Muscle of leg (tissue), 11 donors: ENCODE measurements around the gene CFAP410. TPM values are rescaled to one million over a fixed set of nuclear protein-coding genes. Genes with fewer than 3 reads are reported as not detected.

Experiments used
- DNase-seq: peaks from one replicate; pipeline ENCODE4 v3.0.0; 2013
- H3K27ac ChIP-seq: one replicate; pipeline ENCODE4 v1.5.1; 2013; ENCODE audit warnings: mild to moderate bottlenecking, low read length, control low read depth
- H3K27me3 ChIP-seq: one replicate; pipeline ENCODE4 v1.6.1; 2013; ENCODE audit warnings: low read length; ENCODE audit not compliant: control insufficient read depth, insufficient read depth
- H3K36me3 ChIP-seq: one replicate; pipeline ENCODE4 v1.6.1; 2013; ENCODE audit warnings: low read length; ENCODE audit not compliant: control insufficient read depth, insufficient read depth
- H3K4me1 ChIP-seq: one replicate; pipeline ENCODE4 v1.6.1; 2013; ENCODE audit warnings: low read length; ENCODE audit not compliant: control insufficient read depth, insufficient read depth
- H3K4me3 ChIP-seq: one replicate; pipeline ENCODE4 v1.5.1; 2013; ENCODE audit warnings: low read length, control low read depth
- H3K9me3 ChIP-seq: replicated peaks from 2 replicates; pipeline ENCODE4 v1.6.1; 2013; ENCODE audit warnings: low read depth, low read length; ENCODE audit not compliant: control insufficient read depth
- WGBS: methylation state at CpG from one replicate; pipeline ENCODE4 v1.1.5; 2013; ENCODE audit warnings: missing lambda C conversion rate; ENCODE audit not compliant: insufficient coverage; 5-methylcytosine and 5-hydroxymethylcytosine counted together
- polyA plus RNA-seq, 8 donors: library from polyadenylated mRNA; unstranded; fragments of 120-200 nt; gene quantifications; one replicate each; pipeline versions ENCODE4 v1.2.1 to v1.2.3, GENCODE V29; 2013; ENCODE audit warnings: inconsistent platforms in 1 of 8, low replicate concordance in 1 of 8; ENCODE audit not compliant: insufficient read length in 8 of 8, insufficient read depth in 1 of 8
- total RNA-seq: library from RNA; stranded (reverse); fragments of 120-200 nt; gene quantifications from one replicate; pipeline ENCODE4 v1.2.4, GENCODE V29; 2013

CFAP410 gene
- total and polyA plus RNA-seq, 9 donors: 15.9 to 23.9 (median 19.8) TPM

GRCh38 chr21:44291936-44292811 is 47.0 kb downstream of the CFAP410 start:
- Histone ChIP-seq H3K4me1 (peaks cover 28% of the 10 kb centered on the region), H3K27me3 (peaks cover 11% of the 10 kb centered on the region), H3K27ac (no peak overlapping the region), H3K4me3 (no peak overlapping the region), H3K36me3 (no peaks in the 10 kb centered on the region), H3K9me3 (no peaks in the 10 kb centered on the region)
- no peak for DNase-seq
- 54% methylated on average over 17 of the region's 25 CpGs for WGBS

DNA sequence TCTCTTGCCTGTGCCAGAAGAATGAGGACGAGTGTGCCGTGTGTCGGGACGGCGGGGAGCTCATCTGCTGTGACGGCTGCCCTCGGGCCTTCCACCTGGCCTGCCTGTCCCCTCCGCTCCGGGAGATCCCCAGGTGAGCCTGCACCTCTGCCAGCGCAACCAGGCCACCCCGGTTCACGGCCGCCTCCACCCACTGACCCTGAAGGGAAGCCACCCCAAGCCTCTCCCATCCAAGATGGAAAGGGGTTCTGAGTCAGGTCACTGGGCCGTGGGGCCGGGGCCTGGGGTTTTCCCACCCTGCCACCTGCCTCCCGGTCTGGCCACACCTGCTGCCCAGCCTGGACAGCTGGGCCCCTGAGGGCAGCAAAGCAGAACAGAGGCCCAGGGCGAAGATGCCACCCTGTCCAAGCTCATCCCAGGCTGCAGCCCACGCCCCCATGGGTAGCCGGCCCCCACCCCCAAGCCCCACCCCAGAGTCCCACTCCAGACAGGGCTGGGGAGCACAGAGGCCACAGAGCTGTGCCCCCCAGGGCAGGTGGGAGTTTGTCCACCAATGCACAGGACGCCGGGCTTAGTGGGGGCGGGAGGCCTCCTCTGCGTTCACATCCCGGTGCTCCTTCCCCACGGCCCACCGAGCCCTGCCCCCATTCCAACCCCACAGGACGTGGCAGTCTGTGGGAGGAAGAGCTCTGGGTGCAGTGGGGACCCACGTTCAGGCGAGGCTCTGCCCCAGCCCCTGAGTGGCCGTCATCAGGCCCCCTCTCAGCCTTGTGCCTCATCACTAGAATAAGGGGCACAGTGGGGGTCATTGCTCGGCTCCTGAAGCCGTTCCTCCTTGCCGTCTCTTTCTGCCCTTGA is 47.9 kb downstream of the CFAP410 start:
- H3K4me3 ChIP-seq: no peak overlapping the region
- no peak for DNase-seq
- H3K27ac ChIP-seq: no peak overlapping the region
- H3K4me1 ChIP-seq: peaks cover 24% of the 10 kb centered on the region
- no peaks in the 10 kb centered on the region for H3K9me3 ChIP-seq
- 81% methylated on average over 26 of the region's 33 CpGs for WGBS
- H3K36me3 ChIP-seq: no peaks in the 10 kb centered on the region
- H3K27me3 ChIP-seq: peaks cover 19% of the 10 kb centered on the region

DNA sequence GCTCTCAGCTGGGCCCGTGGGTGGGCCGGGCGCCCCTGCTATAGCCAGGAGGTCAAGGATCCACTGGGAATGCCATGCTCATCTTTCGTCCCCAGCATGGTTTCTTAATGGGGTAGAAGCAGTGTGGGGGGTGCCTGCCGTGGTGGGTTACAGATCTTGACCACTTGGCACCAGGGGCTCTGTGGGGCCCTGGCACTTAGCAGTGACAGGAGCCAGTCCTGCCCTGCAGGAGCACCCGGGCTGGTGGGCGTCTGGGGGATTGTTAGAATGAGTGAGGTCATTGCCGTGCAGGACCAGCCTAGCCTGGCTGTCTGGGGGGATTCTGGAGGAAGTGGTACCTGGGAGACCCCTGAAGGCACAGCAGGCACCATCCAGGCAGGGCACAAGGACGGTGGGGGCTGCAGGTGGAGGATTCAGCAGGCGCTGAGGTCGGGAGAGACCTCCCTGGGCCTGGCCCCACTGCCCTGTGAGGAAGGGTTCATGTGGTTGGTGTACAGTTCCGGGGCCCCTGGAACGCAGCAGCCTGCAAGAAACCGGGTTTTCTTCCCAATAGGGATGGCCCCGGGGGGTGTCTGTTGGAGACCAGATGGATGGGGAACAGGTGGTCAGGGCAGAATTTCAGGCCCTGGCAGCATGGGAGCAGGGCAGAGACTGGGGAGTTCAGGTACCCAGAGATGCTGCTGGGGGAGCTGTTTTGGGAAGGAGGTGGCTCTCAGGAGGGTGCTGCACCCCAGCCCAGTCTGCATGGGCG is 48.7 kb downstream of the CFAP410 start:
- H3K36me3 ChIP-seq: no peaks in the 10 kb centered on the region
- H3K9me3 ChIP-seq: no peaks in the 10 kb centered on the region
- no peak overlapping the region for H3K4me3 ChIP-seq
- DNase-seq: no peak
- no peak overlapping the region for H3K27ac ChIP-seq
- WGBS: 69% methylated on average over 14 of the region's 16 CpGs
- peaks cover 17% of the 10 kb centered on the region for H3K4me1 ChIP-seq
- peaks cover 26% of the 10 kb centered on the region for H3K27me3 ChIP-seq

- H3K27me3 ChIP-seq: peaks cover 35% of the 10 kb centered on the region
- peaks cover 14% of the 10 kb centered on the region for H3K4me1 ChIP-seq
These were observed 49.7 kb downstream of the CFAP410 start for GRCh38 chr21:44289381-44290010.

DNA sequence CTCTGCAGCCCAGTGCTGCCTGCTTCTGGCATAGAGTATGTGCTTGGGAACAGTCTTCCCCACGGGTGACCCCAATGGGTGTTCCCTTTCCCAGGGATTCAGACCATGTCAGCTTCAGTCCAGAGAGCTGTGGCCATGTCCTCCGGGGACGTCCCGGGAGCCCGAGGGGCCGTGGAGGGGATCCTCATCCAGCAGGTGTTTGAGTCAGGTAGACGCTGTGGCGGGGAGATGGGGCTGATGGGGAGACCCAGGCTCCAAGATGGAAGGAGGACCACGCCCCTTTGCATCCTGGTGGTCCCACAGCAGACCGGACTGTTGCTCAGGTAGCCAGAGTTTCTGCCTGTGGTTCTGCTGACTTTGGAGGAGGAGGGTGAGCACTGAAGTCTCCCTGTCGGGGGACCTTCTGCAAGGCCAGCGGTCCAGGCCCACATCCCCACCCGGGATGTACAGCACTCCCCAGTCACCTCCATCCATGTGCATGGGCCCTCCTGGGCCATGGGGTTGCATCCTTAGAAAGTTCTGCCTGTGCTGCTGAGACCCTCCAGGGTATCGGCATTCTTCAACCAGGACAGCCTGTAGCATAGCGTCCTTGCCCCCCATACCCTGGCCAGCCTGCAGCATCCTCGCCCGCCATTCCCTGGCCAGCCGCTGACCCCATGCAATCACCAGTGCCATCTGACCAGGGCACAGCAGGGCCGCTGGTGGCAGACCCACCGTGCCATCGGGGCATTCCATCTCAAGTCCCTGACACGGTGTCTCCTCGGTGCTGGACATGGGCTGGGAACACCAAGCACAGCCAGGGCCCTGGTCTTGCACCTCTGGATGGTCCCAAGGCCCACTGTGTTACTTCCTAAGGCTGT is 50.7 kb downstream of the CFAP410 start:
- peaks cover 35% of the 10 kb centered on the region for H3K27me3 ChIP-seq
- DNase-seq: no peak
- H3K4me3 ChIP-seq: no peak overlapping the region
- 87% methylated on average over 19 of the region's 23 CpGs for WGBS
- no peak overlapping the region for H3K27ac ChIP-seq
- no peaks in the 10 kb centered on the region for H3K9me3 ChIP-seq
- peaks cover 18% of the 10 kb centered on the region for H3K4me1 ChIP-seq
- H3K36me3 ChIP-seq: no peaks in the 10 kb centered on the region

More at GRCh38 chr21:44289381-44290010, 49.7 kb downstream of the CFAP410 start:
- 80% methylated on average over 21 of the region's 24 CpGs for WGBS
- no peaks in the 10 kb centered on the region for H3K36me3 ChIP-seq
- no peaks in the 10 kb centered on the region for H3K9me3 ChIP-seq
- no peak overlapping the region for H3K27ac ChIP-seq
- no peak overlapping the region for H3K4me3 ChIP-seq
- DNase-seq: no peak

- no peak for DNase-seq
- H3K36me3 ChIP-seq: no peaks in the 10 kb centered on the region
- no peak overlapping the region for H3K27ac ChIP-seq
- H3K4me1 ChIP-seq: peaks cover 18% of the 10 kb centered on the region
- peaks cover 29% of the 10 kb centered on the region for H3K27me3 ChIP-seq
- H3K9me3 ChIP-seq: no peaks in the 10 kb centered on the region
- no peak overlapping the region for H3K4me3 ChIP-seq
- WGBS: 50% methylated on average over 22 of the region's 31 CpGs
These were observed 52.2 kb downstream of the CFAP410 start for GRCh38 chr21:44286716-44287632.

DNA sequence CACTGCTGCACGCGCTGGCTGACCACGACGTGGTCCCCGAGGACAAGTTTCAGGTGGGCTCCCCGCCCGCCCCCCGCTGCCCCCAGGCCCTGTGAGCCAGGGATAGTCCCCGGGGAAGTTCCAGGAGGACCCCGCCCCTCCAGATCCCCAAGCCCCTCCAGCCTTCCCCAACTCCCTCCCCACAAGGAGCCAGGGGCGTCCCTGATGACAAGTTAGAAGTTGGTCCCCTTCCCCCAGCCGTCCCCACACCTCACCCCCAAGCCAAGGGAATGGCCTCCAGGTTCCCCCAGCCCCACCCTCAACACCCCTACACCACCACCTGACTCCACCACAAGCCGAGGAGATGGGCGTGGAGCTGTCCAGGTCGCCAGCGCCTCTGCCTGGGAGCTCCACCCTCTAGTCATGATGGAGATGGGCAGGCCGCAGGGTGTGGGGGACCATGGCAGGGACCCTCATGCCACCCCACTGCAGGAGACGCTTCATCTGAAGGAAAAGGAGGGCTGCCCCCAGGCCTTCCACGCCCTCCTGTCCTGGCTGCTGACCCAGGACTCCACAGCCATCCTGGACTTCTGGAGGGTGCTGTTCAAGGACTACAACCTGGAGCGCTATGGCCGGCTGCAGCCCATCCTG is 53.0 kb downstream of the CFAP410 start:
- no peak overlapping the region for H3K4me3 ChIP-seq
- 46% methylated on average over 15 of the region's 21 CpGs for WGBS
- H3K27me3 ChIP-seq: peaks cover 29% of the 10 kb centered on the region
- H3K4me1 ChIP-seq: peaks cover 17% of the 10 kb centered on the region
- no peak overlapping the region for H3K27ac ChIP-seq
- no peak for DNase-seq
- no peaks in the 10 kb centered on the region for H3K9me3 ChIP-seq
- no peaks in the 10 kb centered on the region for H3K36me3 ChIP-seq
